ENCODE measurements around the gene ZNF276.

DNA sequence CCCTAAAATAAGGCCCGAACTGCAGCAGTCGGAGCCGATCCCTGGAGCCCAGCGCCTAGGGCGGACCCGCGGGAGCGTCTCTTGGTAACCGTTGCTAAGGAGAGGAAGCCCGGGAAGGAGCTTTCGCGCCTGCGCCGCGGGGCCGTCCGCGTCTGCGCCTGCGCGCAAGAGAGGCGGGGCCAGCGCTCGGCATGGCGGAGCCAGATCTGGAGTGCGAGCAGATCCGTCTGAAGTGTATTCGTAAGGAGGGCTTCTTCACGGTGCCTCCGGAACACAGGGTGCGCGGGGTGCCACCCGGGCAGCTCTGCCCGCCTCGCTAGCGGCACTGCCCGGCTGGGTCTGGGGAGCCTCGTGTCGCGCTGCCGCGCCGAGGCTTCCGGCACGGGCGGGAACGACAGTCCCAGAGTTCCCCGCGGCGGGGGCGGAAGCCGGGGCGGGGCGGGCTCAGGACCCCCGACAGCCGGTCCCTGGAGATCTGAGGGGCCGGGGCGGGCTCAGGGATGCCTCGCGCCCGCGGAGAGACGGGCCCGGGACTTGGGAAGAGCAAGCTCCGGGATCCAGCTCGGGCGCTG lies 34.7 kb upstream of the ZNF276 start, which contains the start of gene CDK10:
- TF ChIP-seq, protein P1, sequence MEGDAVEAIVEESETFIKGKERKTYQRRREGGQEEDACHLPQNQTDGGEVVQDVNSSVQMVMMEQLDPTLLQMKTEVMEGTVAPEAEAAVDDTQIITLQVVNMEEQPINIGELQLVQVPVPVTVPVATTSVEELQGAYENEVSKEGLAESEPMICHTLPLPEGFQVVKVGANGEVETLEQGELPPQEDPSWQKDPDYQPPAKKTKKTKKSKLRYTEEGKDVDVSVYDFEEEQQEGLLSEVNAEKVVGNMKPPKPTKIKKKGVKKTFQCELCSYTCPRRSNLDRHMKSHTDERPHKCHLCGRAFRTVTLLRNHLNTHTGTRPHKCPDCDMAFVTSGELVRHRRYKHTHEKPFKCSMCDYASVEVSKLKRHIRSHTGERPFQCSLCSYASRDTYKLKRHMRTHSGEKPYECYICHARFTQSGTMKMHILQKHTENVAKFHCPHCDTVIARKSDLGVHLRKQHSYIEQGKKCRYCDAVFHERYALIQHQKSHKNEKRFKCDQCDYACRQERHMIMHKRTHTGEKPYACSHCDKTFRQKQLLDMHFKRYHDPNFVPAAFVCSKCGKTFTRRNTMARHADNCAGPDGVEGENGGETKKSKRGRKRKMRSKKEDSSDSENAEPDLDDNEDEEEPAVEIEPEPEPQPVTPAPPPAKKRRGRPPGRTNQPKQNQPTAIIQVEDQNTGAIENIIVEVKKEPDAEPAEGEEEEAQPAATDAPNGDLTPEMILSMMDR (IDR thresholded peaks at IDR 0.05): peak in 1 of 5 experiments; percentile 50
- TF ChIP-seq EP300 (IDR thresholded peaks at IDR 0.05) (peak; percentile 68 to 94), POLR2A (IDR thresholded peaks at IDR 0.05) (peak in 1 of 2 donors; percentile 83)
